LoVo (cell line): ENCODE results near the gene EGFL8.
"Not testable (repeated sequence)": the region's sequence is repeated elsewhere in the genome, so short reads cannot be mapped to it uniquely, and the experiment has no call there.

Experiments
- DNase-seq: peaks from one replicate; pipeline ENCODE4 v3.0.0-alpha.2; 2016; ENCODE audit warnings: low spot score

EGFL8 gene

GRCh38 chr6:32184084-32184640 lies 19.8 kb downstream of the EGFL8 start, which contains the start of gene AGER:
Gene AGER, minus strand, starts transcription at chr6:32184253. Its CDS starts 31 bp downstream, at chr6:32184222.
- no peak for DNase-seq

GRCh38 chr6:32185681-32186131 lies 21.3 kb downstream of the EGFL8 start:
- not testable (repeated sequence) for DNase-seq

GRCh38 chr6:32186151-32186840 lies 21.9 kb downstream of the EGFL8 start:
- not testable (repeated sequence) for DNase-seq

GRCh38 chr6:32187009-32187709 lies 22.8 kb downstream of the EGFL8 start:
- DNase-seq, result no peak

- not testable (repeated sequence) for DNase-seq
Measured at GRCh38 chr6:32187725-32188380, 23.5 kb downstream of the EGFL8 start.

- no peak for DNase-seq
Measured at GRCh38 chr6:32188381-32189068, 24.1 kb downstream of the EGFL8 start.

GRCh38 chr6:32189069-32189741 lies 24.8 kb downstream of the EGFL8 start:
- no peak for DNase-seq

- DNase-seq, result no peak
Measured at GRCh38 chr6:32189742-32190053, 25.3 kb downstream of the EGFL8 start.

- peak; percentile 83 for DNase-seq
Measured at GRCh38 chr6:32190054-32190851, 25.9 kb downstream of the EGFL8 start, which contains the start of gene PBX2. Gene PBX2, minus strand, starts transcription at chr6:32190202. Its CDS starts 287 bp downstream, at chr6:32189915.

- DNase-seq, result no peak
Measured at GRCh38 chr6:32190911-32191677, 26.7 kb downstream of the EGFL8 start.

GRCh38 chr6:32191696-32192607 lies 27.6 kb downstream of the EGFL8 start:
- DNase-seq, result no peak

GRCh38 chr6:32192608-32193039 lies 28.2 kb downstream of the EGFL8 start, which contains the start of gene GPSM3:
Gene GPSM3, minus strand, starts transcription at chr6:32192643. Its CDS starts 130 bp downstream, at chr6:32192513.
- no peak for DNase-seq

GRCh38 chr6:32193096-32193495 lies 28.7 kb downstream of the EGFL8 start:
- DNase-seq, result not testable (repeated sequence)

GRCh38 chr6:32194388-32194787 lies 30.0 kb downstream of the EGFL8 start:
- DNase-seq, result no peak

GRCh38 chr6:32194825-32195651 lies 30.6 kb downstream of the EGFL8 start:
- peak; percentile 24 for DNase-seq

- peak; percentile 99 for DNase-seq
Measured at GRCh38 chr6:32195652-32195901, 31.2 kb downstream of the EGFL8 start.

GRCh38 chr6:32195902-32196681 lies 31.7 kb downstream of the EGFL8 start:
- DNase-seq, result peak; percentile 77
